Heart right ventricle (tissue), 16 donors: ENCODE measurements around the gene SLN. TPM values are rescaled to one million over a fixed set of nuclear protein-coding genes. Genes with fewer than 3 reads are reported as not detected.

ENCODE experiments used
- ATAC-seq, 8 donors: fragments of 200-7000 bp; cut with Tn5 transposase; one replicate each; pipeline ENCODE4 v1.9.1; 2020; ENCODE audit warnings: mild to moderate bottlenecking in 8 of 8, moderate library complexity in 8 of 8, moderate number of reproducible peaks in 1 of 8
- DNase-seq, 2 donors: peaks; one replicate each; pipeline ENCODE4 v3.0.0-alpha.2; 2020
- H3K27ac ChIP-seq, 10 donors: fragments of 200-600 bp; sonication (generic) in 2 of 10; one replicate each; pipeline versions ENCODE4 v1.5.0 to v1.8.0; 2020 to 2022; ENCODE audit warnings: mild to moderate bottlenecking in 3 of 10
- H3K27me3 ChIP-seq, 7 donors: fragments of 200-600 bp; one replicate each; pipeline ENCODE4 v1.8.0; 2021 to 2022; ENCODE audit warnings: mild to moderate bottlenecking in 2 of 7
- H3K36me3 ChIP-seq, 9 donors: fragments of 200-600 bp; sonication (generic) in 1 of 9; one replicate each; pipeline versions ENCODE4 v1.5.0 to v1.8.0; 2020 to 2022; ENCODE audit warnings: mild to moderate bottlenecking in 2 of 9
- H3K4me1 ChIP-seq, 9 donors: fragments of 200-600 bp; sonication (generic) in 1 of 9; one replicate each; pipeline versions ENCODE4 v1.5.0 to v1.8.0; 2020 to 2022; ENCODE audit warnings: mild to moderate bottlenecking in 4 of 9
- H3K4me3 ChIP-seq, 10 donors: fragments of 200-600 bp; sonication (generic) in 2 of 10; one replicate each; pipeline versions ENCODE4 v1.5.0 to v1.8.0; 2020 to 2022; ENCODE audit warnings: mild to moderate bottlenecking in 7 of 10, moderate library complexity in 2 of 10
- H3K9me3 ChIP-seq, 11 donors: fragments of 200-600 bp in 10 of 11; sonication (generic) in 2 of 11; one replicate each; pipeline versions ENCODE4 v1.5.0 to v1.8.0; 2013 to 2022; ENCODE audit warnings: mild to moderate bottlenecking in 2 of 11, control low read depth in 1 of 11, moderate library complexity in 1 of 11
- WGBS, 2 donors: extraction: QIAGEN DNeasy Blood & Tissue Kit; methylation state at CpG; one replicate each; pipeline ENCODE4 v1.1.7; 2013; ENCODE audit warnings: inconsistent platforms in 1 of 2; 5-methylcytosine and 5-hydroxymethylcytosine counted together
- intact Hi-C, 10 donors: fragments of 100-400 bp; cut with DNase I; formaldehyde crosslinking; loops; one replicate each; pipeline versions ENCODE4 v1.11.1 to v1.14.2; 2022
- polyA plus RNA-seq, 2 donors: library from polyadenylated mRNA; stranded (reverse); fragments of 200-250 nt; gene quantifications; one replicate each; pipeline ENCODE4 v1.2.3, GENCODE V29; 2013
- total RNA-seq, 10 donors: library from RNA; stranded (reverse); fragmentation: NEBNext Ultra II Directional in 3 of 10; extraction: Animal tissue kit (Norgen Biotek cat#: 25700) in 3 of 10; gene quantifications; one replicate each; pipeline versions ENCODE4 v1.2.1 to v1.2.4, GENCODE V29; 2021 to 2023
- TF ChIP-seq, protein P1 (sequence below), 9 donors: fragments of 200-600 bp; sonication (generic) in 2 of 9; IDR thresholded peaks; one replicate each; pipeline versions ENCODE4 v1.5.0 to v1.8.0; 2021 to 2022; ENCODE audit warnings: antibody characterized with exemption in 9 of 9, mild to moderate bottlenecking in 5 of 9, moderate library complexity in 1 of 9
- donor health status: Arrhythmogenic right ventricular cardiomyopathy.
- donor health status: ischemic (EF 13 %, LVEDD 7.1; RV severe dilation, severe dysfunction).
- donor health status: healthy with polysubstance abuse.
- donor health status: DM: no; HTN: yes; CAD: no.
- donor health status: DM: no; HTN: no; CAD: no.
- donor health status: ischemic (EF 25% LVEDD 6.9; RV normal size, moderate dysfunction).
- donor health status: ischemic (EF 25% LVEDD 5.7; RV mildly dilated, moderate dysfunction).
- donor health status: healthy.
- donor health status: DM: yes; HTN: yes; CAD: no.
- donor health status: Ischemic cardiomyopathy.
- donor health status: ischemic (EF 35%, LVEDD 5.7; RV mildly dilated, moderate dysfunction).
- donor health status: nonischemic (EF 11% LVEDD 7.7; RV severe dilation, severe dysfunction).
- donor health status: DM: yes; HTN: yes; CAD: no.
- donor health status: PGD.
- donor health status: ischemic (EF 29% LVEDD 5.4; RV normal size, mild dysfunction).
- donor health status: nonischemic (EF 23%, LVEDD 6.1; RV moderate dilation, normal function).

SLN gene
- total and polyA plus RNA-seq, 12 donors = 0.93 to 44.4 (median 9.2) TPM

DNA sequence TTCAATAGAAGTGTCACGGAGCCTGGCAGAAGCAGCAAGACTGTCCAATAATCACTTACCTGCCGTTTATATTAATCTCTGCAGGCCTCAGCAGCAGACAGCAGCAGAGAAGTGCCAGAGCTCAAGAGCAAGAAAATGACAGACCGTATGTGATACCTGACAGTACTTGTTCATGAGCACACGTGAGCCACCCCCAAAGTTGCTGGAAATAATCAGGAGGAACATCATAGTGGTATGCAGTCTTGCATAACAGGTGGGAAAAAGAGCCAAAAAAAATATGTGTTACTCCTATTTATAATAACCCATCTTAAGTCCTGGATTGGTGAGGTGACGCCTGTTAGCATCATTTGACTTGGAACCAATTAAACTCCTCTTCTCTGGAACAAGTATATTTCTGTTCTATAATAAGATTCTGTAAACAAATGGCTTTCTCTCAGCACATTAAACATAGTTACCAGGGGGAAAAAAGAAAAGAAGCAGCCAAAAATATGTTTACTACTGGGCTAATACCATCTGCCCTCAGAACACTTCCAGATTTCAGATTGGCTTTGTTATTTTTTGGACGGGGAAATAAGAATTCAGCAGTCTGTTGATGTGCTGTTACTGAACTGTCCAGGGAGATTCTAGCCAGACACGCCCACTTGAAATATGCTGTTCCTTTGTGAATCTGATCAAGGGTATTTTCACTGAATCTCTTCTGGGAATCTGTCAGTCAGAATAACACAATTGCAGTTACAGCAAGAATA is 7.9 kb upstream of the SLN start:
- WGBS, 2 donors = 52 to 55% methylated on average over 7 of the region's 7 CpGs
- ATAC-seq = peak in 1 of 8 donors; percentile 24

DNA sequence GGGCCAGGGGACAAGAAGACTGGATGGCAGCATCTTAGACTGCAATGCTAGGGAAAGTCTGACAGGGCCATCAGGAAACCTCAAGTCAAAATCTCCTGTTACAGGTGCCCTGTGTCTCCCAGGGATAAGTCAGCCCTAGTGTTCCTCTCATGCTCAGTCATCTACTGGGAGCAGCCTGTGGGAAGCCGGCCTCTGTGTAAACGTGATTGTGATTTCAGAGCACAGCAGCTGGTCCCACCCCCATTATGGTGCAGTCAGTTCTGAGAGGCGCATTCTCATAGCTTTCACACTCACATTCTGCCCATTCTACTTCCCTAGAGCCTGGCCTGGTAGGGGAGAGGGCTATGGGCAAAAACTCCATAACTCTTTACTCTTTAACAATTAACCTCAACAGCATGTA is 7.2 kb upstream of the SLN start:
- 50 to 52% methylated on average over 3 of the region's 3 CpGs for WGBS, 2 donors
- ATAC-seq (no peak), DNase-seq (no peak)
- intact Hi-C loops = no loop called here
- Histone ChIP-seq H3K4me3 (no peak overlapping the region), H3K4me1 (peaks cover 0 to 4% (median 0%) of the 10 kb centered on the region in 9 donors), H3K36me3 (no peaks in the 10 kb centered on the region), H3K27me3 (peaks cover 0 to 13% (median 0%) of the 10 kb centered on the region in 7 donors), H3K9me3 (no peaks in the 10 kb centered on the region), H3K27ac (no peak overlapping the region)
- TF ChIP-seq, protein P1, sequence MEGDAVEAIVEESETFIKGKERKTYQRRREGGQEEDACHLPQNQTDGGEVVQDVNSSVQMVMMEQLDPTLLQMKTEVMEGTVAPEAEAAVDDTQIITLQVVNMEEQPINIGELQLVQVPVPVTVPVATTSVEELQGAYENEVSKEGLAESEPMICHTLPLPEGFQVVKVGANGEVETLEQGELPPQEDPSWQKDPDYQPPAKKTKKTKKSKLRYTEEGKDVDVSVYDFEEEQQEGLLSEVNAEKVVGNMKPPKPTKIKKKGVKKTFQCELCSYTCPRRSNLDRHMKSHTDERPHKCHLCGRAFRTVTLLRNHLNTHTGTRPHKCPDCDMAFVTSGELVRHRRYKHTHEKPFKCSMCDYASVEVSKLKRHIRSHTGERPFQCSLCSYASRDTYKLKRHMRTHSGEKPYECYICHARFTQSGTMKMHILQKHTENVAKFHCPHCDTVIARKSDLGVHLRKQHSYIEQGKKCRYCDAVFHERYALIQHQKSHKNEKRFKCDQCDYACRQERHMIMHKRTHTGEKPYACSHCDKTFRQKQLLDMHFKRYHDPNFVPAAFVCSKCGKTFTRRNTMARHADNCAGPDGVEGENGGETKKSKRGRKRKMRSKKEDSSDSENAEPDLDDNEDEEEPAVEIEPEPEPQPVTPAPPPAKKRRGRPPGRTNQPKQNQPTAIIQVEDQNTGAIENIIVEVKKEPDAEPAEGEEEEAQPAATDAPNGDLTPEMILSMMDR (IDR thresholded peaks at IDR 0.05) = no peak

More for the DNA sequence above, 7.9 kb upstream of the SLN start:
- H3K27ac ChIP-seq = no peak overlapping the region
- intact Hi-C loops = no loop called here
- H3K4me1 ChIP-seq = peaks cover 0 to 4% (median 0%) of the 10 kb centered on the region in 9 donors
- H3K4me3 ChIP-seq = no peak overlapping the region
- H3K9me3 ChIP-seq = no peaks in the 10 kb centered on the region
- H3K27me3 ChIP-seq = peaks cover 0 to 12% (median 0%) of the 10 kb centered on the region in 7 donors
- TF ChIP-seq, protein P1 (IDR thresholded peaks at IDR 0.05) = no peak
- no peak for DNase-seq
- H3K36me3 ChIP-seq = no peaks in the 10 kb centered on the region

DNA sequence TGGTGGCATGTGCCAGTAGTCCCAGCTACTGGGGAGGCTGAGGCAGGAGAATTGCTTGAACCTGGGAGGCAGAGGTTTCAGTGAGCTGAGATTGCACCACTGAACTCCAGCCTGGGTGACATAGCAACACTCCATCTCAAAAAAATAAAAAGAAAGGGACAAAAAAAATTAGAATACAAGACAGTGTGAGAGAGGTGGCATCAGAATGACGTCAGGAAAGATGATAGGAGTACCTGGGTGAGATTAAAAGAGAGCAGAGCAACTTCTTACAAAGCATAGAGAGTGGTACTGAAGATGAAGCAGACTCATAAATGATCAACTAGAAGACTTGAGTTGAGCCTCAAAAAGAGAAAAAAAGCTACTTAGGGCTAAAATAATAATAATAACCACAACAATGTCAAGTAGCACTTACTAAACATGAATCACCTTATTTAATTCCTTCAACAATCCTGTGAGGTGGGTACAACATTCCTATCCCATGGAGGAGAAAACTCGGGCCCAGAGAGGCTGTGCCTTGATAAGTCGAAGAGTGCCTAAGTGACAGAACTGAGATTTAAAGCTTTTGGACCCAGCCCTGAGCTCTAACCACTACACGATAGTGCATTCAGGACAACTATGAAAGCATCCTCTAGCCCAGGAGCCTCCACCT is 5.2 kb upstream of the SLN start:
- no peaks in the 10 kb centered on the region for H3K36me3 ChIP-seq
- intact Hi-C loops = no loop called here
- peaks cover 0 to 13% (median 8%) of the 10 kb centered on the region in 7 donors for H3K27me3 ChIP-seq
- DNase-seq (no peak), ATAC-seq (no peak)
- peaks cover 0 to 11% (median 0%) of the 10 kb centered on the region in 9 donors for H3K4me1 ChIP-seq
- WGBS, 2 donors = 75% methylated on average over 4 of the region's 4 CpGs
- TF ChIP-seq, protein P1 (IDR thresholded peaks at IDR 0.05) = no peak
- no peak overlapping the region for H3K27ac ChIP-seq
- no peaks in the 10 kb centered on the region for H3K9me3 ChIP-seq
- H3K4me3 ChIP-seq = no peak overlapping the region

DNA sequence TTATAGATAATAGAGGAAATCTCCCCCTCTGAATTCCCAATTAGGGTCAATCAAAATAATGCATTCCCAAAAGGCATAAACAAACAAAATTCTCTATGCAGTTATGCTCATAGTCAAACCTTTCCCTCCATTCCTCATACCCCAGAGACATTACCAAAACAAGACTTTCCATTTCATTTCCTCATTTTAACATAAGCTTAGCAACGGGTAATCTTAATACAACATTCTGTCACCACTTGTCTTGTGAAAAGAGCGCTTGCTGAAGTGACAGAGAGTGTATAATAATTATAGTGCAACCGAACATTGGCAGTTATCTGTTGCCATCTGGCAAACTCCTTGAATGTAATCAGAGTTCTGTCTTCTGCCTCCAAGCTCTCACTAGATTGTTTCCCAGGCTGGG is 1.2 kb upstream of the SLN start:
- no peak for ATAC-seq
- TF ChIP-seq, protein P1 (IDR thresholded peaks at IDR 0.05) = no peak
- no peak overlapping the region for H3K27ac ChIP-seq

More for the DNA sequence above, 1.2 kb upstream of the SLN start:
- Histone ChIP-seq H3K9me3 (no peaks in the 10 kb centered on the region), H3K27me3 (peaks cover 0 to 15% (median 12%) of the 10 kb centered on the region in 7 donors), H3K4me1 (peaks cover 0 to 11% (median 0%) of the 10 kb centered on the region in 9 donors), H3K4me3 (no peak overlapping the region), H3K36me3 (no peaks in the 10 kb centered on the region)
- WGBS, 2 donors = 3 to 11% methylated on average over 3 of the region's 3 CpGs
- intact Hi-C loops = no loop called here
- DNase-seq = no peak
